CD4-positive, alpha-beta T cell treated with Interleukin-17A for 4 hours (primary cell): ENCODE results near the gene PXDN.
"Not testable (repeated sequence)": the region's sequence is repeated elsewhere in the genome, so short reads cannot be mapped to it uniquely, and the experiment has no call there.

Experiments
- DNase-seq: peaks from one replicate; pipeline ENCODE4 v3.0.0-alpha.2; 2020; ENCODE audit warnings: mixed read lengths

Gene PXDN

GRCh38 chr2:1773883-1774282, 29.6 kb upstream of the PXDN start:
- no peak for DNase-seq

- no peak for DNase-seq
These were observed 28.4 kb upstream of the PXDN start for GRCh38 chr2:1772471-1773267.

- no peak for DNase-seq
These were observed 27.4 kb upstream of the PXDN start for GRCh38 chr2:1771626-1772280.

GRCh38 chr2:1770566-1771380, 26.5 kb upstream of the PXDN start:
- no peak for DNase-seq

GRCh38 chr2:1769703-1770422, 25.5 kb upstream of the PXDN start:
- peak; percentile 62 for DNase-seq

- DNase-seq = no peak
These were observed 23.8 kb upstream of the PXDN start for GRCh38 chr2:1767939-1768691.

GRCh38 chr2:1766851-1767811, 22.8 kb upstream of the PXDN start:
- DNase-seq = no peak

GRCh38 chr2:1766425-1766824, 22.1 kb upstream of the PXDN start:
- DNase-seq = no peak

GRCh38 chr2:1765201-1765600, 20.9 kb upstream of the PXDN start:
- not testable (repeated sequence) for DNase-seq

- DNase-seq = no peak
These were observed 15.3 kb upstream of the PXDN start for GRCh38 chr2:1759611-1759930.

GRCh38 chr2:1758774-1759610, 14.7 kb upstream of the PXDN start:
- DNase-seq = no peak

- DNase-seq = no peak
These were observed 13.9 kb upstream of the PXDN start for GRCh38 chr2:1758171-1758570.

- no peak for DNase-seq
These were observed 13.3 kb upstream of the PXDN start for GRCh38 chr2:1757567-1757966.

- not testable (repeated sequence) for DNase-seq
These were observed 12.8 kb upstream of the PXDN start for GRCh38 chr2:1757146-1757545.

GRCh38 chr2:1756456-1756855, 12.1 kb upstream of the PXDN start:
- no peak for DNase-seq

- DNase-seq = no peak
These were observed 11.3 kb upstream of the PXDN start for GRCh38 chr2:1755436-1756191.

- no peak for DNase-seq
These were observed 10.3 kb upstream of the PXDN start for GRCh38 chr2:1754461-1755170.

- no peak for DNase-seq
These were observed 9.7 kb upstream of the PXDN start for GRCh38 chr2:1754046-1754445.

GRCh38 chr2:1752751-1753150, 8.4 kb upstream of the PXDN start:
- no peak for DNase-seq
